Fibroblast of skin of left quadriceps (primary cell): ENCODE measurements around the gene HEXA.

Source experiments
- DNase-seq, 2 experiments: peaks; one replicate each; pipeline ENCODE4 v3.0.0-alpha.2; 2013; ENCODE audit warnings: low read depth in 2 of 2

Gene HEXA

DNA sequence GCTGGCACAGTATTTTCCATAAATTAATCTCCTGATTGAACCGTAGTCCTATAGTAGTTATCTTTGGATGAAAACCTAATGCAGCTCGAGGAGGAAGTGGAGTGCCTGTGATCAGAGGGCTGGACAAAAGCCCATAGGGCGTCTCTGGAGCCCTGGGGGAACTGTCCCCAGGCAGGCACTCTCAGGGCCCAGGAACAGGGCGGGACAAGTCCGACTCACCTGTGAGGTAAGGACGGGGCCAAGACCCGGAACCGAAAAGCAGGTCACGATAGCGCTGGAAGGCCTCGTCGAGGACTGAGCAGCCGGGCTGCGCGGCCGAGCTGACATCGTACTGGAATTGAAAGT is 341 bp downstream of the HEXA start:
- no peak for DNase-seq

DNA sequence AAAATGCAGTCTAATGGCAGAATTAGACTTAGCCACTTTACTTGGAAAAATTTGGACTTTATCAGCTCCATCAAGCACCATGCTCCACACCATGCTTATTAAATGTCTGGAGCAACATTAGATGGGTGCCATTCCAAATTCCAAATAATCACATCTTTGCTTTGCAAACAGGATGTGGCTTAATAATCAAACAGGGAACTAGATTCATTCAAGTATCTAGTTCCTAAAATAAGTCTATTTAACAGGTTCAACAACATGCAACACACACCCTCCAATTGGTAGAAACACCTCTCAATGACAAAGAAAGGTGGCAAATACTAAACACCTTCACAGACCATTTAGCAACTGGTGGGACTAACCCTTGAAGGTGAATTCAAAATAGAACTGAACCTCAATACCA is 3.5 kb downstream of the HEXA start:
- no peak for DNase-seq

- no peak for DNase-seq
These were observed 5.8 kb downstream of the HEXA start for GRCh38 chr15:72369964-72370363.

DNA sequence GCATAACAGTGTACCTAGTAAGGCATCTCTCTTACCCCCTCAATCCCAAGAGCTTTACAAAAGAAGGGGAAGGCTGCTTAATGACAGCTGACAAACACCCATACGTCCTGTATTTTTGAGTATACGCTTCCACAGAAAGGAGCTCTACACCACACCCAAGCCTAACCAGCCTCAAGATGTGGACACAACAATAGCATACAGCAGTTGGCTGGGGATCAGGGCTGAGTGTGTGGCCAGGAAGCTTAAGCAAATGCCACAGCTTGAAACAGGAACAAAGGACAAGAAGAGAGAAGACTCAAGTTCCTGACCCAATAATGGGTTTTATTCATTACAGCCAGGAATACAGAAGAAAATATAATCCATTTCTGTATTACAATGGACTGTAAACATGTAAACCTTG is 6.9 kb downstream of the HEXA start:
- DNase-seq = no peak

GRCh38 chr15:72368325-72368724 is 7.5 kb downstream of the HEXA start:
- no peak for DNase-seq

DNA sequence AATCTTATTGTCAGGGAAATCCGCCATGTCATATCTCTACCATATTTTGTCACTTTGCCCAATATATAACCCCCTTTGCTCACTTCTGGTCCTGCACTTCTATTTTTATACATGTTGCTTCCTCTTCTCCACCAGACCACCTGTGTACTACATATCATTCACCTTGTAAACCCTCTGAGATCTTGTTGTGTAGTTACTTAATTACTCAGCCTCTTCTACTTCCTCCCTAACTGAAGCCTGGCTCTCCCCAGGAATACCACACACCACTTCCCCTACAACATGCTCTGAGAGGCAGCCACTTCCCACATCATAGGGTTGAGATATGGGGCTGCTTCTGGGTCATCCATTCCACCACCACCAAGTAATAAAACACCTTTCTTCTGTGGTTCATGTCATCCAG is 10.0 kb downstream of the HEXA start:
- no peak for DNase-seq

- DNase-seq = no peak
These were observed 14.6 kb downstream of the HEXA start for GRCh38 chr15:72361176-72361575.

DNA sequence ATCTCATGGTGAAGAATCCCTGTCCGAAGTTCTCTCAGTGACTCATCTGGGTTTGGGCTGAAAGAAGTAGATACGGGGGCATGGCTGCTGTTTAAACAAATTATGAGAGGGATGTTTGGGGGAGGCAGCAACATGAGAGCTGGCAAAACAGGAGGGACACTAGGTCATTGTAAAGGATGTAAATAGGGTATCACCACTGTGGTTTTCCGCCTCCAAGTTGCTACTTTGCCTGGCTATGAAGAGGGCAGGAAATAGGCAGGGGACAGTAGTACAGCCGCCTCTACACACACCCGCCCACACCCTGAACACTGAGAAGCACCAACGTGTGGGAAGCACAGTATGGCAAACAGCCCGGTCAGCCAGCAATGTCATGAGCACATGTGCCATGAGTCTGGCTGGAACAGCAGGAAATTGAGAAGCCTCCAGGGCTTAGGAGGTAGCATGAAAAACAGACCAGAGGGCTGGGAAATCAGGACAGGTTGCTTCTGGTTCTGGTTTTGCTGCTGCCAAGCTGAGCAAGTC is 17.1 kb downstream of the HEXA start:
- no peak for DNase-seq

GRCh38 chr15:72358121-72358520 is 17.7 kb downstream of the HEXA start:
- DNase-seq = no peak

DNA sequence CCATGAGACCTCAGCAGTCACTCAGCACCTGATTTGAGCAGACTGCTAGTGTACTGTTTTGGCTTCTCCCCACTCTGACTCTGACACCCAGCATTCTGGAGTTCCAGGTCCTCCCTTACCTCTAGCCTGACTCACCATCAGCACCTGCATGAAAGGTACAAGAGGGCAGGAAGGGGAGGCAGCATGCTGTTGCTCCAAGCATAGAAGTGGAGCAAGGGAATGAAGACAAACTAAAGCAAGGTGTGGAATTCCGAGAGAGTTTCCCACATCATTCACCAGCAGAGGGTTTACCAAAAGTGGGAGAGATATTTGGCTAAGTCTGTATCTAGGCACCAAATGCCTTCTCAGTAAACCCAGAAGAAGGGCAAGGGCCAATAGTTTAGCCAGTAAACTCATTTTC is 21.3 kb downstream of the HEXA start:
- DNase-seq = no peak

DNA sequence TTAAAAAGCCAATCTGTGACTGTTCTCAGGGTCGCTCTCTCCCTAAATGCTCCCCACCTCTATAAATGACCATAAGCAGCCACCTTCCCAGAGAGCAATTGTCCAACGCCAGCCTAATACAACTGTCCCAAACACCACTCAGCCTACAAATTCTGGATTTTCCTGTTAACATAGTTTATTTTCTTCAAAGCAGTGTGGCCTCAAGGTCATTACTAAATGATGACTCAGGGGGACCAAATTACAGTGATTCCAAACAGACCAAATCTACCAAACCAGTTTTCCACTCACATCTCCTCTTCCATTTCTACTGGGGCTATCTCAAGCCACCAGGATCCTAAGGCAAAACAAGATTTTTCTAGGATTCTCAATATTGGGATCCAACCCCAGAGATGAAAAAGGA is 22.5 kb downstream of the HEXA start:
- no peak for DNase-seq

DNA sequence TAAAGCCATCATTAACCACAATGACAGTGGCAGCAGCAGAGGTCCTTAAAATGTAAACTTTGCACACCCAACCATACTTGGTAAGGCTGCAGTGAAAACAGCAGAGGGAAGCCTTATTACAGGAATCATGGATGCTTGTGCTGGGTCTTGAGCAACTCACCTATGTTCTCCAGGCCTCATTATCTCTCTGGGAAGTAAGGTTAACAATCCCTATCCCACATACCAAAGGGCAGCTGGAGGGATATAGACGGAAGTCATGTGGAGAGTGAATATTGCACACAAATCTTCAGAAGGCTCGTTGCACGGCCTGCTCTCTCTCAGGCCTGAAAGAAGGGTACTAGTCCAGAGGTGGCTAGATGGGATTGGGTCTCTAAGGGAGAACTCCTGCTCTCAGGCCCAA is 30.0 kb downstream of the HEXA start:
- no peak for DNase-seq

DNA sequence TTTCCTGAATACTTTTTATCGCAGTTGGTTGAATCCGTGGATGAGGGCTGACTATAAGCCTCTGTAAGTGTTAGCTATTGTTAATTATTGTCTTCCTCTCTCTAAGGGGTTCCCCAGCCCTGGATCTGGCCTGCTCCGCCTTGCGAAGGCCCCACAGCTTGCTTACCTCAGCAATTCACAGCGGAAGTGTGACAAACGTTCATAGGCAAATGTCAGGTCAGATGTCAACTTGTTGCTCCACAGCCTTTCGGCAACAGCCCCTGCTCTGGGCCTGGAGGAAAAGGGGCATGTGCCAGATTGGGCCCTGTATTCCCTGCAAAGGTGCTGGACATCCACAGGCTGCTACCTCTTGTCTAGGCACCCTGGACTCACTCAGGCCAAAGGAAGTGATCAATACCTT is 30.5 kb downstream of the HEXA start:
- no peak for DNase-seq

DNA sequence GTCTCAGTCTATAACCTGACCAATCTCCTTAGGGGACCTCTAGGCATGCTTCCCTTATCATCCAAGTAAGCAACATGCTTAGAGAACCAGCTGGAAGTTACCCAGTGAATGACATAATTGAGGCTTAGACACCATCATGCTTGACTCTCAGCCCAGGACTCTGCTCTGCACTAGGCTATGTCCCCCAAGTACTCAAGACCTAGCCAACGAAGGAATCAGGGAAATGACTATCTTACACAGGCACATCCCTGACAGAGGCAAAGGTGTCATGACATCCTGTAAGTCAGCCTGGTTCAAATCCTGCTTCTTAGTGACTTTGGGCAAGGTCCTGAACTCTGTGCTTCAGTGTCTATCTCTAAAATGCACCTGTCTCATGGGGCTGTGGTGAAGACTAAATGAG is 31.2 kb downstream of the HEXA start:
- DNase-seq = no peak

DNA sequence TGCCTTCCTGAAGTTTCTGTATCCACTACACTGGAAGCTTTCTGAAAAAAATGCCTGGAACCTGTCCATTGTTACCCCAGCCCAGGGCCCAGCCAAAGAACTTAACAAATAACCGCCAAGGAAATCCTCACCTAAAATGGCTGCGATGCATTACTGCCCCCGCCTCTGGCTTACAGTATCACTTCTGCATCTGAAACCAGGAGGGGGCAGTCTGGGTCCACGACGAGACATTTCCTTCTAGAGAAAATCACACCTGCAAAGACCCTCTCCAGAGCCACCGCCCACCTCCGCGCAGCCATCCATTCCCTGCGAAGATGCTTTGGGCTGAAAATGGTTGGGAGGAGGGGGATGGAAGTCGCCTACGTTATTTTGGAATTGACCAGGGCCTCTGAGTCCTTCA is 33.4 kb downstream of the HEXA start:
- DNase-seq = no peak

GRCh38 chr15:72341361-72341760 is 34.5 kb downstream of the HEXA start:
- DNase-seq = no peak

GRCh38 chr15:72340366-72340765 is 35.4 kb downstream of the HEXA start:
- no peak for DNase-seq

- peak; percentile 97 for DNase-seq
These were observed 36.0 kb downstream of the HEXA start for GRCh38 chr15:72339777-72340177.

- peak; percentile 54 to 56 for DNase-seq
These were observed 37.0 kb downstream of the HEXA start for GRCh38 chr15:72338617-72339321.

DNA sequence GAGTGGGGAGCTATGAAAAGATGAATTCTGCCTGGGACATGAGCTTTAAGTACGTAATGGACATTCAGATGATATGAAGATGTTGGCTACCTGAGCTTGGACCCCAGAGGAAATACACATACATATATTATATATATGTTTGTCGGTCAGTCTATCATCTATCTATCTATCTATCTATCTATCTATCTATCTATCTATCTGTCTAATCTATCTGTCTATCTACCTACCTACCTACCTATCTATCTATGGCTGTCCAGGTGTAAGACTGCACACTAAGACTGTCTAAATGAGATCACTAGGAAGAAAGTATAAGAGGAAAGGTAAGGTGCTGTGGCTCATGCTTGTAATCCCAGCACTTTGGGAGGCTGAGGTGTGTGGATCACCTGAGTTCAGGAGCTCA is 37.7 kb downstream of the HEXA start:
- DNase-seq = no peak

DNA sequence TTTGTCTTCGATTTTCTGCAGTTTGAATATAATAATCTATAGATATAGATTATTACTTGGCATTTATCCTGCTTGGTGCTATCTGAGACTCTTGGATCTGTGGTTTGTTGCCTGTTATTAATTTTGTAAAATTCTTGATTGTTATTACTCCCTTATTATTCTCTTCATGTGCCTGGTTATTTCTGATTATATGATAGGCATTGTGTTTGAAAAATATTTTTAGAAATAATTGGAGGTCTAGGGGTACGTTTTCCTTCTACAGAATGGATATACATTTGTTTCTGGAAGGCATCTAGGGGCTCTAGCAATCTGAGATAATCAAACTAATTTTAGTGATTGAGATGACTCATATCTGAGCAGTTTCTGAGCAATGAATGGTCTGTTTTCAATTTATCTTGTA is 41.0 kb downstream of the HEXA start:
- no peak for DNase-seq

DNA sequence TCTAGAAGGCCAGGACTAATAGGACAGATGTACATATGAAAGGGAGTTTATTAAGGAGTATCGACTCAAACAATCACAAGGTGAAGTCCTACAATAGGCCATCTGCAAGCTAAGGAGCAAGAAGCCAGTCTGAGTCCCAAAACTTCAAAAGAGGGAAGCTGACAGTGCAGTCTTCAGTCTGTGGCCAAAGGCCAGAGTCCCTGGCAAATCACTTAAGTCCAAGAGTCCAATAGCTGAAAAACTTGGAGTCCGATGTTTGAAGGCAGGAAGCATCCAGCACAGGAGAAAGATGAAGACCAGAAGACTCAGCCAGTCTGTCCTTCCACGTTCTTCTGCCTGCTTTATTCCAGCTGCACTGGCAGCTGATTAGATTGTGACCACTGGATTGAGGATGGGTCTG is 44.8 kb downstream of the HEXA start:
- DNase-seq = no peak

GRCh38 chr15:72323752-72324151 is 52.1 kb downstream of the HEXA start:
- no peak for DNase-seq

DNA sequence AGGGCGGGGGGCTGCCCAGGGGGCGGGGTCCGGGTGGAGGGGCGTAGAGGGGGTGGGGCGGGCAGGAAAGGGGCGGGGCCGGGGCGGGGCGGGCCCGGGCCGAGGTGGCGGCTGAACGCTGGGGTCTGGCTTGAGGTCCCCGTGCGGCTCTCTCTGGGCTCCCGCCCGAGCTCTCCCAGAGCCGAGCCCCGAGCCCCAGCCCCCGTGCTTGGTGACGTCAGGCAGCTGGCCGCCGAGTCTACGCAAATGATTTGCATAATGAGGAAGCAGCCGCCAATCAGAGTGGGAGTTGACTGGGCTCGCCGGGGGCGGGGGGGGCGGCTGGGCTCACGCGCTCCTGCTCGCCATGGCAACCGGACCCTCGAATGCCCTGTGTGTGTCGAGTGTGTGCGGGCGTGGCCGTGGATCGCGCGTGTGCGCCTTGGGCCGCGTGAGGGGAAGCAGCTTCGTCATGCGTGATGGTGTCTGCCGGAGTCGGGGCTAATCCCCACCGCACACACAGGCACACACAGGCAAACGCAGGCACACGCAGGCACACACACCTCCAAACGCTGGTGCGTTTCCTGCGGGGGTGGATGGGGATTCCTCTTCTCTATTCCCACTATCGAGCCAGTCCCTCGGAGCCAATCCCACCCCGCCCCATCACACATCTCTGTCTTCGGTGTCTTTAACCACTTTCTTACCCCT is 55.7 kb downstream of the HEXA start, which contains the start of gene CELF6:
Gene CELF6 (minus strand): TSS at position 173 of the 687 bp plus-strand sequence. CDS start 283 bp downstream, outside the sequence.
- DNase-seq = peak; percentile 33 to 45
